Lung (tissue), 16 donors: Measurements from ENCODE around the gene MIGA2. TPM values are rescaled to one million over a fixed set of nuclear protein-coding genes. Genes with fewer than 3 reads are reported as not detected.
A peak's percentile ranks its signal among the peaks of the same experiment; 100 is the strongest.

Experiments
- ATAC-seq: fragments of 200-7000 bp; cut with Tn5 transposase; one replicate; pipeline ENCODE4 v1.9.1; 2020; ENCODE audit warnings: moderate number of reproducible peaks; ENCODE audit not compliant: insufficient read depth, low FRiP score
- DNase-seq, 3 donors: peaks; one replicate each; pipeline ENCODE4 v3.0.0-alpha.2; 2013 to 2017
- H3K27ac ChIP-seq, 2 donors: one replicate each; pipeline ENCODE4 v1.5.1; 2013; ENCODE audit warnings: mild to moderate bottlenecking in 2 of 2, moderate library complexity in 2 of 2, control low read depth in 1 of 2, inconsistent platforms in 1 of 2, low read depth in 1 of 2, low read length in 1 of 2
- H3K27me3 ChIP-seq, 3 donors: one replicate each; pipeline ENCODE4 v1.5.1; 2013; ENCODE audit warnings: low read length in 2 of 3; ENCODE audit not compliant: control insufficient read depth in 3 of 3, insufficient read depth in 3 of 3
- H3K36me3 ChIP-seq, 4 donors: one replicate each; pipeline ENCODE4 v1.5.1; 2013; ENCODE audit warnings: low read length in 4 of 4, mild to moderate bottlenecking in 1 of 4, moderate library complexity in 1 of 4; ENCODE audit not compliant: control insufficient read depth in 4 of 4, insufficient read depth in 4 of 4
- H3K4me1 ChIP-seq, 5 donors: one replicate each; pipeline ENCODE4 v1.5.1; 2013; ENCODE audit warnings: low read length in 5 of 5, mild to moderate bottlenecking in 2 of 5, moderate library complexity in 1 of 5; ENCODE audit not compliant: control insufficient read depth in 5 of 5, insufficient read depth in 5 of 5
- H3K4me3 ChIP-seq: one replicate; pipeline ENCODE4 v1.5.1; 2013; ENCODE audit warnings: mild to moderate bottlenecking, control low read depth, moderate library complexity
- H3K9ac ChIP-seq, 2 donors: one replicate each; pipeline ENCODE4 v1.5.1; 2013; ENCODE audit warnings: low read length in 2 of 2, control low read depth in 1 of 2; ENCODE audit not compliant: insufficient read depth in 1 of 2
- H3K9me3 ChIP-seq, 4 donors: one replicate each; pipeline ENCODE4 v1.5.1; 2013; ENCODE audit warnings: low read length in 3 of 4, mild to moderate bottlenecking in 1 of 4, moderate library complexity in 1 of 4; ENCODE audit not compliant: control insufficient read depth in 4 of 4, insufficient read depth in 3 of 4
- CTCF ChIP-seq: IDR thresholded peaks from 2 replicates; pipeline ENCODE4 v1.5.1; 2012; ENCODE audit warnings: mild to moderate bottlenecking; ENCODE audit errors: control extremely low read depth, extremely low read depth
- WGBS, 2 donors: extraction: QIAGEN DNeasy Blood & Tissue Kit; methylation state at CpG; one replicate each; pipeline ENCODE4 v1.1.7; 2013; 5-methylcytosine and 5-hydroxymethylcytosine counted together
- long read RNA-seq, 5 donors: transcript quantifications; one replicate each; lab custom pipeline, GENCODE V29; 2026
- polyA plus RNA-seq, 2 donors: library from polyadenylated mRNA; stranded (reverse); fragments of 200-250 nt; gene quantifications; one replicate each; pipeline ENCODE4 v1.2.1, GENCODE V29; 2013
- total RNA-seq, 2 donors: library from RNA; depleted of rRNA in 1 of 2; stranded (reverse); fragments of >200 nt in 1 of 2; gene quantifications; one replicate each; pipeline ENCODE4 v1.2.1, GENCODE V29; 2014 to 2021
- donor health status: control.
- donor health status: control.
- donor health status: Bipolar disorder and iron deficiency.
- donor health status: healthy.
- donor health status: DM: yes; HTN: yes; CAD: no.

MIGA2 gene
- total RNA-seq (10 to 100 TPM; 22.9 to 31.6 TPM), polyA plus RNA-seq (10 to 100 TPM; 18.6 to 19.1 TPM)
- long read RNA-seq, donor 1, partial matches to known transcripts: 0 of 3 reads
- long read RNA-seq, donor 1, other reads (novel, unspliced or antisense): 0 of 3 reads
- long read RNA-seq, donor 2, partial matches to known transcripts: 0 of 1 reads
- long read RNA-seq, donor 2, other reads (novel, unspliced or antisense): 0 of 1 reads
- long read RNA-seq, donor 3: 0 reads
- long read RNA-seq, donor 4: 0 reads
- long read RNA-seq, donor 5: 0 reads

GRCh38 chr9:129036241-129036922 is at the start of gene MIGA2:
TSS of gene MIGA2 (plus strand) at chr9:129036626. CDS start at chr9:129040595, 3,969 bp downstream.
- 0% methylated on average over 48 to 49 of the region's 49 CpGs for WGBS, 2 donors
- TF ChIP-seq CTCF: peak; percentile 19
- peaks cover 0 to 20% (median 10%) of the 10 kb centered on the region in 5 donors for H3K4me1 ChIP-seq

GRCh38 chr9:128986671-128987070 is 49.8 kb upstream of the MIGA2 start:
- Histone ChIP-seq H3K27me3 (no peaks in the 10 kb centered on the region), H3K9me3 (no peaks in the 10 kb centered on the region), H3K4me1 (peaks cover 0 to 1% (median 0%) of the 10 kb centered on the region in 5 donors), H3K27ac (no peak overlapping the region), H3K9ac (no peak overlapping the region), H3K36me3 (peaks cover 43 to 53% (median 46%) of the 10 kb centered on the region in 4 donors), H3K4me3 (no peak overlapping the region)
- DNase-seq: no peak
- no peak for ATAC-seq
- WGBS, 2 donors: 90 to 93% methylated on average over 5 of the region's 5 CpGs
- TF ChIP-seq CTCF: no peak

More at GRCh38 chr9:129036241-129036922, at the start of gene MIGA2:
- H3K36me3 ChIP-seq: peaks cover 0 to 3% (median under 1%) of the 10 kb centered on the region in 4 donors
- ATAC-seq (peak; percentile 98), DNase-seq (peak; percentile 99 to 100 (median 99))
- H3K9me3 ChIP-seq: no peaks in the 10 kb centered on the region
- no peaks in the 10 kb centered on the region for H3K27me3 ChIP-seq
- H3K4me3 ChIP-seq: peak within 1 kb of the TSS; percentile 93
- peak within 1 kb of the TSS; percentile 16 to 71 for H3K9ac ChIP-seq
- H3K27ac ChIP-seq: peak within 1 kb of the TSS; percentile 86 to 90

GRCh38 chr9:128987805-128988204 is 48.6 kb upstream of the MIGA2 start:
- DNase-seq (no peak), ATAC-seq (no peak)
- no peak overlapping the region for H3K4me3 ChIP-seq
- no peak overlapping the region for H3K27ac ChIP-seq
- no peak overlapping the region for H3K9ac ChIP-seq
- peaks cover 0 to 1% (median 0%) of the 10 kb centered on the region in 5 donors for H3K4me1 ChIP-seq
- no peaks in the 10 kb centered on the region for H3K9me3 ChIP-seq
- 92 to 95% methylated on average over 5 of the region's 5 CpGs for WGBS, 2 donors
- TF ChIP-seq CTCF: no peak
- no peaks in the 10 kb centered on the region for H3K27me3 ChIP-seq
- peaks cover 36 to 44% (median 41%) of the 10 kb centered on the region in 4 donors for H3K36me3 ChIP-seq
